B cell (primary cell): ENCODE data around the gene TSPAN15. TPM values are rescaled to one million over a fixed set of nuclear protein-coding genes. Genes with fewer than 3 reads are reported as not detected.

Experiments used
- ATAC-seq: fragments of 200-7000 bp; cut with Tn5 transposase; one replicate; pipeline ENCODE4 v1.10.0; 2021; ENCODE audit warnings: low read depth, mild to moderate bottlenecking, moderate number of reproducible peaks, moderate library complexity
- CTCF ChIA-PET: fragments of 350-600 bp; sonication (Branson Sonifier 250); formaldehyde crosslinking; loops from one replicate; lab custom pipeline; 2021; ENCODE audit warnings: antibody characterized with exemption, inconsistent platforms; lab: Charles Lee
- POLR2A ChIA-PET: fragments of 350-600 bp; sonication (Branson Sonifier 250); formaldehyde crosslinking; loops from one replicate; lab custom pipeline; 2021; ENCODE audit warnings: antibody characterized with exemption; lab: Charles Lee
- DNase-seq: peaks from one replicate; pipeline ENCODE4 v3.0.0; 2013
- H2AFZ ChIP-seq: 2 replicates; pipeline ENCODE4 v1.6.1; 2012; ENCODE audit warnings: mild to moderate bottlenecking, low read depth, low read length; ENCODE audit not compliant: insufficient read depth, poor library complexity, severe bottlenecking
- H3K27ac ChIP-seq, 2 donors: 1 replicate in 1 of 2; 2 replicates in 1 of 2; pipeline ENCODE4 v1.5.1; 2012 to 2013; ENCODE audit warnings: low read length in 2 of 2, mild to moderate bottlenecking in 2 of 2, moderate library complexity in 1 of 2
- H3K27me3 ChIP-seq, 4 experiments: fragments of 200-600 bp in 1 of 4; sonication (generic) in 1 of 4; replicated peaks in 1 of 4; 1 replicate in 2 of 4; 2 replicates in 2 of 4; pipeline versions ENCODE4 v1.6.1 to v1.7.0; 2013 to 2016; ENCODE audit warnings: low read length in 3 of 4, mild to moderate bottlenecking in 2 of 4, mixed read lengths in 1 of 4, moderate library complexity in 1 of 4; ENCODE audit not compliant: insufficient read depth in 4 of 4, control insufficient read depth in 3 of 4; ENCODE audit errors: control extremely low read depth in 1 of 4
- H3K36me3 ChIP-seq, 2 experiments: replicated peaks in 1 of 2; 1 replicate in 1 of 2; 2 replicates in 1 of 2; pipeline versions ENCODE4 v1.6.1 to v1.7.1; 2013; ENCODE audit warnings: low read length in 1 of 2; ENCODE audit not compliant: insufficient read depth in 2 of 2, control insufficient read depth in 1 of 2; ENCODE audit errors: control extremely low read depth in 1 of 2, extremely low read depth in 1 of 2
- H3K4me1 ChIP-seq, 2 donors: fragments of 200-600 bp in 1 of 2; sonication (generic) in 1 of 2; 1 replicate in 1 of 2; 2 replicates in 1 of 2; pipeline versions ENCODE4 v1.5.1 to v1.6.1; 2013 to 2017; ENCODE audit warnings: low read length in 2 of 2; ENCODE audit not compliant: control insufficient read depth in 2 of 2, insufficient read depth in 2 of 2
- H3K4me2 ChIP-seq: replicated peaks from 2 replicates; pipeline ENCODE3; 2012; ENCODE audit warnings: mild to moderate bottlenecking, low read depth, low read length; ENCODE audit not compliant: poor library complexity, severe bottlenecking
- H3K4me3 ChIP-seq, 5 experiments: fragments of 200-600 bp in 1 of 5; sonication (generic) in 1 of 5; 1 replicate in 3 of 5; 2 replicates in 2 of 5; pipeline versions ENCODE4 v1.5.1 to v1.7.0; 2011 to 2016; ENCODE audit warnings: low read length in 4 of 5, mild to moderate bottlenecking in 4 of 5, low read depth in 2 of 5, control low read depth in 1 of 5, moderate library complexity in 1 of 5; ENCODE audit not compliant: insufficient read depth in 1 of 5; ENCODE audit errors: control extremely low read depth in 1 of 5, extremely low read depth in 1 of 5
- H3K79me2 ChIP-seq: fragments of 200-600 bp; sonication (generic); one replicate; pipeline ENCODE4 v1.6.0; 2016; ENCODE audit warnings: low read length; ENCODE audit not compliant: control insufficient read depth, insufficient read depth
- H3K9ac ChIP-seq: fragments of 200-600 bp; sonication (generic); 2 replicates; pipeline ENCODE4 v1.6.1; 2017; ENCODE audit warnings: mild to moderate bottlenecking, low read length, moderate library complexity
- H3K9me3 ChIP-seq, 3 donors: one replicate each; pipeline versions ENCODE4 v1.6.1 to v1.7.1; 2013; ENCODE audit warnings: low read length in 2 of 3; ENCODE audit not compliant: control insufficient read depth in 2 of 3, insufficient read depth in 1 of 3; ENCODE audit errors: control extremely low read depth in 1 of 3
- H4K20me1 ChIP-seq: 2 replicates; pipeline ENCODE4 v1.6.0; 2012; ENCODE audit warnings: mild to moderate bottlenecking, low read length; ENCODE audit not compliant: insufficient read depth, control insufficient read depth, poor library complexity, severe bottlenecking
- H3K27ac Mint-ChIP-seq: one replicate; pipeline ENCODE4 v1.8.0; 2021; ENCODE audit warnings: mixed read lengths
- H3K27me3 Mint-ChIP-seq: one replicate; pipeline ENCODE4 v1.8.0; 2021; ENCODE audit warnings: mixed read lengths
- H3K4me1 Mint-ChIP-seq: one replicate; pipeline ENCODE4 v1.8.0; 2021; ENCODE audit warnings: mixed read lengths
- H3K4me3 Mint-ChIP-seq: one replicate; pipeline ENCODE4 v1.8.0; 2021; ENCODE audit warnings: mixed read lengths
- H3K9me3 Mint-ChIP-seq: one replicate; pipeline ENCODE4 v1.8.0; 2022; ENCODE audit warnings: mixed read lengths; ENCODE audit not compliant: insufficient read depth
- EZH2 ChIP-seq: IDR thresholded peaks from 2 replicates; pipeline ENCODE4 v1.6.1; 2012; ENCODE audit warnings: borderline replicate concordance, low read depth, mild to moderate bottlenecking, moderate library complexity, low read length; ENCODE audit not compliant: insufficient read depth, poor library complexity, severe bottlenecking
- WGBS: methylation state at CpG from one replicate; pipeline ENCODE4 v1.1.5; 2013; ENCODE audit warnings: missing lambda C conversion rate; ENCODE audit not compliant: insufficient coverage; 5-methylcytosine and 5-hydroxymethylcytosine counted together
- intact Hi-C: fragments of 100-400 bp; cut with micrococcal nuclease; formaldehyde crosslinking; loops from one replicate; pipeline ENCODE4 v1.10.0; 2022
- polyA plus RNA-seq: library from polyadenylated mRNA; depleted of rRNA; stranded (reverse); fragments of >200 nt; gene quantifications from 2 replicates; pipeline ENCODE4 v1.2.3, GENCODE V29; 2012
- total RNA-seq, 2 donors: library from RNA; stranded (reverse); fragments of 120-200 nt in 1 of 2; gene quantifications; 1 replicate in 1 of 2; 2 replicates in 1 of 2; pipeline versions ENCODE4 v1.2.3 to v1.2.4, GENCODE V29; 2013 to 2022
- TF ChIP-seq, protein P1 (sequence below): fragments of 200-600 bp; IDR thresholded peaks from one replicate; pipeline ENCODE4 v1.8.0; 2022; ENCODE audit warnings: antibody characterized with exemption, mild to moderate bottlenecking

The TSPAN15 gene
- total and polyA plus RNA-seq, 2 donors (not counting 1 experiment from before 2014, with no cell fraction given) = 0.13 to 0.52 TPM

DNA sequence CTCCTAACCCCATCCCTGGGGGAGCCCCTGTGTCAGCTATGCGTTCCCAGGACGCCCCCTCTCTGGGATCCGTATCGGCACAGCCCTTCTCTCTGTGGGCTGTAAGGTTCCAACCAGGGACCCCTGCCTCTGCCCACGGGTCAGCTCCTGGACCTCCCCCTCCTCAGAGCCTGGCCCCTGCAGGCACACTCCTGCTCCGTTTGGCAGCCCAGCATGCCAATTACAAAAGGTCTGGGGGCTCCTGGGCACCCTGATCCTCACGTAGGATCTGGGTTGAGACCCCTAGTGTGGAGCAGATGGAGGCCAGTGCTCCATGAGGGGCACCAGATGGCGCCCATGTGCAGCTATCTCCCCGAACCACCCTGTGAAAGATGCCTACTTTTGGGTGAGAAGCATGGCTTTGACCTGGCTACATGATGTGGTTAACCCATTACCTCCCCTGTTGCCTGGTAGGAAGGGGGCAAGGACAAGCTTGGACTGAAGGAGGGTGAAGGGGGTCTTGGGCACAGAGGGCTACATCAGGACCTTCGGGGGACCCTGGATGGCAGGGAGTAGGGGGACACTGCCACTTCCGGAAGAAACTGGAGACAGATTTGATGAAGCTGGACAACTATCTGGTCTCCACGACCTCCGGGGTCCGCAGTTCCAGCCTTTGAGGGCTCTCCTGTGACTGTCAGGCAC lies 43.5 kb upstream of the TSPAN15 start:
- intact Hi-C loops = loop anchor here (1.0 to 5.0 kb wide), 6 partner anchors 89 to 740 kb away; partner anchors contain the start of genes CCAR1, KIFBP and TYSND1
- Histone ChIP-seq H3K9me3 (peaks cover 0 to 9% (median 0%) of the 10 kb centered on the region in 3 donors), H3K9ac (peak overlapping the region; percentile 57), H3K4me2 (peak overlapping the region; percentile 81), H3K4me1 (peaks cover 21 to 33% of the 10 kb centered on the region in 2 donors), H3K36me3 (peaks cover 0 to 2% of the 10 kb centered on the region in 2 experiments), H2AFZ (peak overlapping the region; percentile 78), H3K27me3 (no peaks in the 10 kb centered on the region), H3K27ac (no peak overlapping the region), H3K4me3 (peak overlapping the region in 3 of 5 experiments; percentile 36 to 58 (median 42)), H4K20me1 (no peaks in the 10 kb centered on the region), H3K79me2 (no peaks in the 10 kb centered on the region)
- Mint-ChIP-seq H3K4me3 (peak overlapping the region; percentile 64), H3K27ac (peak overlapping the region; percentile 41), H3K4me1 (peaks cover 25% of the 10 kb centered on the region), H3K9me3 (no peaks in the 10 kb centered on the region), H3K27me3 (no peaks in the 10 kb centered on the region)
- no peak for TF ChIP-seq EZH2
- TF ChIP-seq, protein P1, sequence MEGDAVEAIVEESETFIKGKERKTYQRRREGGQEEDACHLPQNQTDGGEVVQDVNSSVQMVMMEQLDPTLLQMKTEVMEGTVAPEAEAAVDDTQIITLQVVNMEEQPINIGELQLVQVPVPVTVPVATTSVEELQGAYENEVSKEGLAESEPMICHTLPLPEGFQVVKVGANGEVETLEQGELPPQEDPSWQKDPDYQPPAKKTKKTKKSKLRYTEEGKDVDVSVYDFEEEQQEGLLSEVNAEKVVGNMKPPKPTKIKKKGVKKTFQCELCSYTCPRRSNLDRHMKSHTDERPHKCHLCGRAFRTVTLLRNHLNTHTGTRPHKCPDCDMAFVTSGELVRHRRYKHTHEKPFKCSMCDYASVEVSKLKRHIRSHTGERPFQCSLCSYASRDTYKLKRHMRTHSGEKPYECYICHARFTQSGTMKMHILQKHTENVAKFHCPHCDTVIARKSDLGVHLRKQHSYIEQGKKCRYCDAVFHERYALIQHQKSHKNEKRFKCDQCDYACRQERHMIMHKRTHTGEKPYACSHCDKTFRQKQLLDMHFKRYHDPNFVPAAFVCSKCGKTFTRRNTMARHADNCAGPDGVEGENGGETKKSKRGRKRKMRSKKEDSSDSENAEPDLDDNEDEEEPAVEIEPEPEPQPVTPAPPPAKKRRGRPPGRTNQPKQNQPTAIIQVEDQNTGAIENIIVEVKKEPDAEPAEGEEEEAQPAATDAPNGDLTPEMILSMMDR = no peak
- 65% methylated on average over 10 of the region's 14 CpGs for WGBS
- ChIA-PET CTCF (interaction anchor here (0.5 to 2.2 kb wide), 17 partner anchors 7 to 1170 kb away, joined by 3 to 28 read pairs (median 4); partner anchors contain the start of gene DDX21), POLR2A (interaction anchor here (0.8 to 1.6 kb wide), 2 partner anchors 89 to 108 kb away, joined by 7 read pairs; no protein-coding TSS in a partner anchor)
- DNase-seq = peak; percentile 58
- ATAC-seq = no peak
